GM18502 (cell line): ENCODE measurements around the gene LIMCH1.

Experiments used
- ATAC-seq: cut with Tn5 transposase; IDR thresholded peaks from one replicate; pipeline ENCODE4 v1.9.1; 2021; ENCODE audit warnings: mild to moderate bottlenecking; ENCODE audit not compliant: unreplicated experiment, poor library complexity

LIMCH1 gene

DNA sequence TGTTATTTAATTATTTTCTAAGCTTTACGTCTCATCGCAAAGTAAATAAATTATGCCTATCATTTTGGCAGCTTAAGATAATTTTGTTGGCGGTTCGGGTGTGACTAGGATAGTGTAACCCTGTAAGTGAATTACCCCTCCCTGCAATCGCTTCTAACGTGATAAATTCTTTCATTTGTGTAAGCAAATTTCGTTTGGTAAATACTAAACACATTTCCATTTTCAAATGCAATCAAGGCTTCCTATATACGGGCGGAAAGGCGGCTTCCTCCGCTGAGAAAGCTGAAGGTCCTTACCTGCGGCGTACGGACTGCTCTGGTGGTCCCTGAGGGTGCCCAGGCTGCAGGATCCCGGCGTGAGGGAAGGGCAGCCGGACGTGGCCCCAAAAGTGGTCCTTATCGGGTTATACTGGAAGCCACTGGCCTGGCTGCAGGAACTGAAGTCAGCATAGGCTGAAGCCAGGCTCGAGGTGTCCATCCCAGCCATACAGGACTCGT lies 210.2 kb downstream of the LIMCH1 start:
- no peak for ATAC-seq

DNA sequence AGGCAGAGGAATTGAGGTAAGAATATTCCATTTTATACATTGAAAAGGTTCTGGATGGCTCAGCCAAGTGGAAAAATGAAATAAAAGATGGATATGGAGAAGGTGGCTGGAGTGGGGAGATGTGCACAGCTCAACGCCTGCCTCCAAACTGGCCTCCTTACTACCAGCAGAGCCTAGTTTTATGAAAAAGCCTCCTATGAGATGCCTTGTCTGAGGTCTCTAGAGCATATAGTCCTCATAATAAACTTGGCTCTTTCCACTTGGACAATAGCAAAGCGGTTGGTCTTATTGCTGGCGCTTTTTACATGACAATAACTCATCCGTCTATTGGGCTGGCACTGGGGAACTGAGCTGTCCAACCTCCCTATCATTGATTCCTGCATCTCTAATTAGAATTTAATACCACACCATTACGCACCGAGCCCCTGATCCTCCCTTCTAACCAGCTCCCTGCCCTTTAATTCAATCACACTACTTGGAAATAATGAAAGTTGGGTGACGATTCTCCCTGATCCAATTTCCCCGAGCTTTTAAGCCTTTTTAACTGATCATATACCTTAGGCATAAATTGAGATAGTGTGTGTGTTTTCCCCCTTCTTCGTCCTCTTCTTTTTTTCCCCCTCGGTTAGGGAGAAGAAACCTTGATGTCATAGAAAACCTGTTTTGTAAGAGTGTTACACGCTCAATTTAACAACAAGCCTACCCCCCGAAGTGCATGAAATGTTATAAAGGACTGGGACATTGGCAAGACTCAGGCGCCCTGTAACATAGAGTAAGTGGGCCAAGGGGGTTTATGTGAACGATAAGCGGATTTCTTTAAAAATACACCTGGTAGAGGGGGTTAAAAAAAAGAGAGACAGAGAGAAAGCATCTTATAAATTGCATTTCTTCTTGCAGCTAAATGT lies 210.9 kb downstream of the LIMCH1 start, which contains the start of gene PHOX2B:
Gene PHOX2B, minus strand, starts transcription at position 155 of the 905 bp plus-strand sequence. Its CDS starts 115 bp downstream, at position 40.
- no peak for ATAC-seq

GRCh38 chr4:41749631-41750039 lies 211.7 kb downstream of the LIMCH1 start:
- no peak for ATAC-seq
